NCI-H1048 (cell line): ENCODE measurements around the gene CHPF.
A peak's percentile ranks its signal among the peaks of the same experiment; 100 is the strongest.

ENCODE experiments used
- DNase-seq: peaks from one replicate; lab custom pipeline; 2025; lab: John Stamatoyannopoulos, UW

Gene CHPF

DNA sequence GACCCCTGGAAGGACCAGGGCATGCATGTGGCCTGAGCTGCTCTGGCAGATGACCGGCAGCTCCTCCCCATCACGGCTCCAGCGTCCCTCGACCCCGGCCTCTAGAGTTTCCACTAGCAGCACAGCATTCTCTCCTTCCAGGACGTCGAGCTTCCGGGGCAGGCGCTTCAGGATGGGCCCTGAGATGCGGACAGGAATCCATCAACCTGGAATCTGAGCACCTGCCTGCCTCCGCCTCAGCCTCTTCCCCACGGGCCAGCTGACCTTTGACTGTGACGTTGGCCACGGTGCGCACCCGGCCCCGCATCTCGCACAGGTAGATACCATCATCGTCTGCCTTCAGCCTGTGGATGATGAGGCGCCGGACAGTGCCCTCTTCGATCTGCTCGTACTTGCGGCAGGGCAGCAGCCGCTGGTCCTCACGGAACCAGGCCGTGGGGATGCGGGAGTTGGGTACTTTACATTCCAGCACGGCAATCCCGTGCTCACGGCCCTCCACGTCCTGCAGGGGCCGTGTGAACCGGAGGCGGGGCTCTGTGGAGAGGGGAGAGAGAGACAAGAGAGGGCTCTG, 24.3 kb upstream of the CHPF start:
- no peak for DNase-seq

DNA sequence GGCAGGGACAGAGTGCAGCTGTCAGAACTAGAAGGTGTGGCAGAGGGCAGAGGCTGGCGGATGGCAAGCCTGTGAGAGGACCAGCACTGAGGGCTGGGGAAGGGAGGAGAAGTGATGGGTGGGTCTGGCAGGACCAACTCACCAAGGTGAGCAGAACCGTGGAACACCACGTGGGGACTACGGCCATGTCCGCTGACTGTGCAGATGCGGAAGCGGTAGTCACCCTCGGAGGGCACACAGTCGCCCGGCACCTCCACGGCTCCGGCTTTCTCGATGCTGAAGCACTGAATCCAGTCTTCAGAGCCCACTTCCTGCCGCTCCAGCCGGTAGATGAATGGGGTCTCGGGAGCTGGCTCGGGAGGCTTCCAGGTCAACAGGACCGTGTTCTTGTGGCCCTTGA, 23.5 kb upstream of the CHPF start:
- DNase-seq, result no peak

DNA sequence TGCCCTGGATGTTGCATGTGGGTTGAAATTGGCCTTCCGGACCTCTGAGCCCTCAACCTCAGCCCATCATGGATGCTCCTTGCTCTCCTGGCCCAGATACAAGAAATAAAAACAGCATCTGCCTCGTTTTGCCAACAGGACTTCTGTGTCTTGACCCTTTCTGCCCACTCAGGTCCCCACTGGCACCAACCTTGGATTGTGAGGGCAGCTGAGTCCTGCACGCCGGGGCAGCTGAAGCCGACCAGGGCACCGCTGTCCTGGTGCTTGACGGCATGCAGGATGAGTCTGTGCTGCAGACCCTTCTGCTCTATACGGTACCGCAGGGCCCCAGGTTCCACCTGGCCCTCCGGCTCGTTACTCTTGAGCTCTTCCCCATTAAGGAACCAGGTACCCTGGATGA, 23.0 kb upstream of the CHPF start:
- no peak for DNase-seq

DNA sequence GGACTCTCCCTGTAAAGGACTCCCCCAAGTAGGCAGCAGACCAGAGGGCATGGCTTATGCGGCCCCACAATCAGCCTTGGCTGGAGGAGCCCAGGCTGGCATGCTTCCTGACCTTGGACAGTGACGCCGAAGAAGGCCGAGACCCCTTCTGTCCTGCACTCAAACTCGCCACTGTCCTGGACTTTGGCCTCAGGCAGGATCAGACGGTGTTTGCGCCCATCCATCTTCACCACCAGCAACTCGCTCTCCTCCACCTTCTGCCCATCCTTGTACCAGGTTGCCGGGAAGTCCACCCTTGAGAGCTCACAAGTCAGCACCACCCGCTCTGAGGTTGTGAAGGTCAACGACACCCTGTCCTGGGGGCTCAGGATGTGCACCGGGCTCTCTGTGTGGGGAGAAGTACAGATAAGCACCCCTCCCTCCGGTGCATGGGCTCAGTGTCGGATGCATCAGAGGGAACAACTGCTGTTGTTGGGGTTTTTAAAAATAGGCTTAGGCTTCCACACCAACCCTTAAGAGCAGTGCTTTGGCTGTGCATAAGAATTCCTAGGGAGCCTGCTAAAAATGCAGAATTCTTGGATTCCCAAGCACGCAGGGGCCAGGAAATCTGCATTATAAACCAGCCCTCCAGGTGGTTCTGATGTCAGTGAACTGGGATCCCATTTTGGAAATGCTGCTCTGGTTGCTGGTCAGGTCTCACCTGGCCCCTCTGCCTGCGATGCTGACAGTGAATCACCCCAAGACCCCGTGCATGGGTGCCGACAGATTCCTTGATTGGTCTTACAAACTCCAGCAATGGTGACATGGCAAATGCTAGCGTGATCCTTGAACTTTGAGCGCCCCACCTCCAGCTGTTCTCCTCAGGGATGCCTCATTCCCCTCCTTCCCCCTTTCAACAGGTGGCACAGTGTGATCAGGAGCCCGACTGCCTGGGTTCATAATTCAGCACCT, 21.8 kb upstream of the CHPF start:
- no peak for DNase-seq

DNA sequence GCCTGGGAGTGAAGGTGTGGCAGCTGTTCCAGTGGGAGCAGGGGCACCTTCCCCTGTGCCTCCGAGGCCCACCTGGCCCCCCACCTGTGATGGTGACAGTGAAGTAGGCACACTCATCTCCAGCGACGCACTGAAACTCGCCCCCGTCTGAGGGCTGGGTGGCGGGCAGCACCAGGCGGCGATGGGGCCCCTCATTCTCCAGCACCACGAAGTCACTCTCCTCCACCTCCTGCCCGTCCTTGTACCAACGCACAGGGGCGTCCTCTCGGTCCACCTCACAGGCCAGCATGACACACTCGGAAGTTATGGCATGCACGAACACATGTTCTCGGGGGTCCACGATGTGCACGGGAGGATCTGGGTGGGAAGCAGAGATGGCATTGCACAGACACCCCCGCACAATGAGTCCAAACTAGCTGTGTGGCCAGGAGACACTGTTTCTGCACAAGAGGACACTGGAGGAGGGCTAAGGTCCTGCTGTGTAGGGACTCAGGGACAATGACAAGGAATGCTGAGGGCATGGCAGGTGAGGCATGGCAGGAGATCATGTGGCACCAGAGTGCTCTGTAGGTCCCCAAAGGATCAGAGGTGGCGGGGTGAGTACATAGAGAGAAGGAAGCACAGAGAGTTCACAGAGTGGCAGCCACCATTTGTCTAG, 19.8 kb upstream of the CHPF start:
- DNase-seq, result no peak

DNA sequence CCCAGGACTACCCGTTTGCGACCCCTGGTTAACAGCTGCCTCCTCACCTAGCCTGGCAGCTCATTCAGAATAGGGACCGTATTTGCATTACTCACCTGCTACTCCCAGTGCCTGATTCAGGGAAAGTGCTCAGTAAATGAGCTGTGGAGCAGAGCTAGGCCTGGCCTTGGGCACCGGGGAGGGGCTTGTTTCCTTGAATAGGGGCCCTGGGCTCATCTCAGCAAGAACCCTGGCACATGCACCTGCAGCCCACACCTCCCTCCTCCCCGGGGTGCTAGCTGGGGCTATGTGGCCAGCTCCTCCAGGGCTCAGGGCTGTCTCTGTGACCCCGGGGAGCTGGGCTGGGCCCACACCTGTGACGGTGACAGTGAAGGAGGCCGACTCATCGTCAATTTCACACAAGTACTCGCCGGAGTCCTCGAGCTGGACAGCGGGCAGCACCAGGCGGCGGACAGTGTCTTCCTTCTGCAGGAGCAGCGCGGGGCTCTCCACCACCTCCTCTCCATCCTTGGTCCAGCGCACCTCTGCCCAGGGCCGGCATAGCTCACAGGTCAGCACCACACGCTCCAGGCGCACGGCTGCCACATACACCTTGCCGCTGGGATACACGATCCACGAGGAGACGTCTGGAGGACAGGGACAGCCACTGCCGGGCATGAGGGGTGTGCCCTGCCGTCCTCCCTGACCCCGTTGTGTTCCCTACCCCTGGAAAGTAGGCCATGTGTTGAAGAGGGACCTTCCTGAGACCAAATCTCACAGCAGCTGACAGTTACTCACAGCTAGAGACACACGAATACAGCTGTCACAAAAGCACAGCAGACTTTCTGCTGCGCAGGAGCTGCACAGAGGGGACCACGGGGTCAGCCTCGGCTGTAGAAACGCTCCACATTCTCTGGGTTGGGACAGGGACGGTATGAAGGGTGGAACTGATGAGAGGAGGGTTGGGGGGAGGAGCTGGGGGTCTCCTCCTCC, 18.7 kb upstream of the CHPF start:
- no peak for DNase-seq

DNA sequence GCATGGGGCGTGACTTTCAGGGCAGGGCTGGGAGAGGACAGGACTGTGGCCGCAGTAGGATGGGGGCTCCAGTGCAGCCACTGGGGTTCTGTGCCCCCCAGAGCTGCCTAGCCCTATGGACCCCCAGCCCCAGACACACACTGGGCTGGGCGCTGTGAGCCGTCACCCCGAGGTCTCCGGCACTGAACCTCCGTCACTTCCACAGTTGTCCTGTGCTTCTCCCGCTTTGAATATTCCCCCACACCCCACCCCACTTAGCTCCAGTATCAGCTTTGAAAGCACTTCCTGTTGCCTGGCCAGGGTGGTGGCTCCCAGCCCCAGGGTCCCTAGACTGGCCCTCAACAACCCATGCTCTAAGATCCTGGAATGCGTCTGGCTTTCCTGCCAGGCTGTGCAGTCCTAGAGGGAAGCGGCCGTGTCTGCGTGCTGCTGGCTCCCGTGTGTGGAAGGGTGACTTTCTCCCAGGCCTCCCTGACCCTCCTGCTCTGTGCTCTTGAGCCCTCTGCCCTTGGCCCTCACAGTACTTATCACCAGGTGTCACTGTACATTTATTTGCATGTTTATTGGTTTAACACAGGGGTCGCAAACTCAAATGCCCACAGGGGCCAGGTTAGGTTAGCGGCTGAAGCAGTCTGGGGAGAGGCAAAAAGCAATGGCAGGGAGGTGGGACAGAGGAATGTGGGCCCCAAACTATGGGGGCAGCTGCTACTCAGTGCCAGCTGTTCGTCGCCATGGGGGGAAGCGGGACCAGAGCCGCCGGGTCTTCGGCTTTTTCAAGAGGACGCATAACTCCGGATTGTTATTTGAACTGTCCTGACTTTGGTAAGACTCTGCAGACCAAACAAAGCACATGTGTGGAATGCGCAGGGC, 17.8 kb upstream of the CHPF start:
- no peak for DNase-seq

DNA sequence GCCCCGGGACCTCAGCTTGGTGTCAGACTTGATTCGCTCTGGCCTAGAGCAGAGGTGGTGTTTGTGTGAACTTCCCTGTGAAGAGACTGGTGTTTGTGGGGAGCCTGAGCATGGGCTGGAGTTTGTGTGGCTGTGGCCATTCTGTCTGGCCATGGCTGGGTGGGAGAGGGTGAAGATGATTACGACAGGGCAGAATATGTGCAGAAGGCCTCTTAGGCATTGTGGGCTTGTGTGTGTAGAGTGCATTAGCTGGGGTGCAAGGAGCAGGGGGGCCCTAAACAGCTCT, 17.2 kb upstream of the CHPF start:
- no peak for DNase-seq

DNA sequence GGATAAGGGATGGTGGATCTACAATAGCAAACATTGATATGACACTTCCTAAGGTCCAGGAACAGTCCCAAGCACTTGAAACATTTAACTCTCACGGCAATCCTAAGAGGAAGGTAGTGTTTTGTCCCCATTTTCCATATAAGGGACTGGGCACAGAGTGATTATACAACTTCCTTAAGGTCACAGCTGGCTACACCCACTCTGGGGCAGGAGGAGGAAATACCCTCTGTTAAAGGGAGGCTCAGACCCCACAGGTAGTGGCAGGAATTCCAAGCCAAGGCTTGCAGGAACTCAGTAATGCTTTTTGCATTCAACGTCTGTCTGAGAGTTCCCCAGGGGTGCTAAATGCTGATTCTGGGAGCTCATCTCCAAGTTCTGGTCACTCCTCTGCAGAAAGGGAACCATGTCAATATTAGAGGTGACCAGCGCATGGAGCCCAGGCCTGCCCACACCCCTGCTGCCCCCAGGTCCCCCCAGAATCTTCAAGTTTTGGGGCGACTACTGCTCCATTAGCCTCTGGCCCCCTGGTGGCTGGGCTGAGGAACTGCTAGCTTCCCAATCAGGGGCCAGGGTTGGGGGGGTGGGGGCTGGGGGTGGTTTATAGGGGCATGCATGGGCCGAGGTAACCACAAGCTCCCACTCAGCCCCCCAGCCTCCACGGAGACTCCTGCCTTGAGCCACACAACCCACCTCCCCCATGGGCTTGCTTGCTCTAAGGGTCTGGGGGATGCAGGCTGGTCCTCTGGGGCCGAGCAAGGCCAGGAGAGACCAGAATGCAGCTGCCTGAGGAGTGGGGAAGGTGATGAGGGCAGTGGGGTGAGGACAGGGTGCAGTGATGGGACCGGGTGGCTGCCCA, 16.7 kb upstream of the CHPF start:
- no peak for DNase-seq

DNA sequence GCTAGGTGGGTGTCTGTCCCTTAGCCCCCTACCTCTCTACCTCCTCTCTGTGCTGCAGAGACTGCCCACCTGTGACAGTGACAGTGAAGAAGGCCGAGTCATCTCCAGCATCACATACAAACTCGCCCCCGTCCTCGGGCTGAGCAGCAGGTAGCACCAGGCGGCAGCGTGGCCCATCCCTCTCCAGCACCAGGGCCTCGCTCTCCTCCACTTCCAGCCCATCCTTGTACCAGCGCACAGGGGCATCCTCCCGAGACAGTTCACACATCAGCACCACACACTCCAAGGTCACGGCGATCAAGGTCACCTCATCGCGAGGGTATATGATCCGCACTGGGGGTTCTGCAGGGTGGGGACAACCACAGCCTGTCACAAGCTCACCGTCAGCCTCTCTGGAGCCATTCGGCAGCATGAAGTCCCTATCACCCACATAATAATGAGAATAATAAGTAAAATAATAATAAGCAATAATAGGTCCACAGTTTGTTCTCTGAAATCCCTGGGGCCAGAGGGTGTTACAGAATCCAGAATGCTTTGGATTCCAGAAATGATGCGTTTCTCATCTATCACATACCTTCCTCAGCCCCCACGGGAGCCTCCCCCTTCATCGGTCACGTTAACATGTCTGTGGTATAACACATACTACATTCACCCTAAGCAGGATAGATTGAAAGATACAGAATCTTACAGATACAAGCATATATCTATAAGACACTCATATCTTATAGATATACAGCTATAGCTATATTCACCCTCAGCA, 15.7 kb upstream of the CHPF start:
- no peak for DNase-seq

DNA sequence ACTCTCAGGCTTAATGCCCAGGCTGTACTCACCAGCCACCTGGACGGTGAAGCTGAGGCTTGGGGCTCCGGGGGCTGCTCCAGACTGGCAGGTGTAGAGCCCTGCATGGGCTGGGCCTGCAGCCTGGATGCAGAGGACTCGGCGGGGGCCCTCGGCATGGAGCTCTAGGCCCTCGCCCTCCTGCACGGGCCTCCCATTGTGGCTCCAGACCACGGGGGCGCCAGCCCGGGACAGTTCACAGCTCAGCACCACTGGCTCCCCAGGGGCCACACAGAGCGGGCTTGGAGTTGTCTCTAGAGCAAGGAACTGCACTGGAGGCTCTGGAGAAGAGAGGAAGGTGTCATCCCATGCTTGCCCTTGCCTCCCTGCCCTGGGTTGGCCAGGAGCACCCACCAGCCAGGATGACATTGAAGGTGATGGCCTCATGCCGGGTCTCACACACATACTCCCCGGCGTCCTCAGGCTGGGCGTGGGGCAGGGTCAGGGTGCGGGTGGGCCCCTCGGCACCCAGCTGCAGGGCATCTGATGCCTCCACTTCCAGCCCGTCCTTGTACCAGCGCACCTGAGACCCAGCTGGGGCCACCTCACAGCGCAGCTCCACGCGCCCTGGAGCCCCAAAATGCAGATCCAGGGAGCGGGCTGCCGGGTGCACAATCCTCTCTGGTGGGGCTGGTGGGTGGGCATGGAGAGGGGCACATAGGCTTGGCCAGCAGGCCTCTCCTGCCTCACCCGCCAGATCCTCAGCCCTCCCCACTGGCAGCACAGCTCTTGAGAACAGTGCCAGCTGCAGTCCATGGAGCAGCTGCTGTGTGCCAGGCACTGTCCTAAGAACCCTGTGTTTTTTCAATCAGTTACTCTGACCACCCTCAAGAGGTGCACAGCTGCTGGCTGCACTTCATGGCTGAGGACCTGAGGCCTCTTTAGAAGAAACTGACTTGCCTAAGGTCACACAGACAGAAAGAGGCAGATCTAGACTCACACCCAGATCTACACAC, 14.5 kb upstream of the CHPF start:
- no peak for DNase-seq

DNA sequence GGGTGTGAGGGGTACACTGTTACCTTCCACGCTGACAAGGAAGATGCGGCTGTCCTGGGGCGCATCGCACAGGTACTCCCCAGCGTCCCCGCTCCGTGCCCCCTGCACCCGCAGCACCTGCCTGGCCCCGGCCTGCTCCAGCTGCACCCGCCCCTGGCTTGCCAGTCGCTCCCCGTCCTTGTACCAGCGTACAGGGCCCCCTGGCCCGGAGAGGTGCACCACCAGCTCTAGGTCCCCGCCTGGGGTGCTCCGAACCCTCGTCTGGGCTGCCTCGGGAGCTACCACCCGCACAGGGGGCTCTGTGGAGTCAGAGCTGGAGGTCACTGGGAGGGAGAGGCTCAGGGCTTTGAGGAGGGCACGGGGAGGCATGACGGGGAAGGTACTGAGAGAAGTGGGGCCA, 13.7 kb upstream of the CHPF start:
- no peak for DNase-seq

DNA sequence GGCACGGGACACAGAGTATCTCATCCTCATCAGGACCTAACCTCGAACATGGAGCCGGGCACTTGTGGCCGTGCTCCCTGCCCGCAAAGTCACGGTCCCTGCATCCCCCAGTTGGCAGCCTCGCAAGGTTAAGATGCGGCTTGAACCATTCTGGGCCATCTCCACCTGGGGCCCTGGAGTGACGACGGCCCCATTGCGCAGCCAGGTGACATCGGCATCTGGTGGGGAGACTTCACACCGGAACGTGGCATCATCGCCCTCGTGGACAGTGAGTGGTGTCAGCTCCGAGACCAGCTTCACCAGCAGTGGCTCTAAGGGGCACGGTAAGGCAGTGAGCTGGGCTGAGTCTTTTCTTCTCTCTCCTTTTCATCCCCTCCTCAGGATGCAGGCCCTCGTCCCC, 12.8 kb upstream of the CHPF start:
- DNase-seq, result no peak

DNA sequence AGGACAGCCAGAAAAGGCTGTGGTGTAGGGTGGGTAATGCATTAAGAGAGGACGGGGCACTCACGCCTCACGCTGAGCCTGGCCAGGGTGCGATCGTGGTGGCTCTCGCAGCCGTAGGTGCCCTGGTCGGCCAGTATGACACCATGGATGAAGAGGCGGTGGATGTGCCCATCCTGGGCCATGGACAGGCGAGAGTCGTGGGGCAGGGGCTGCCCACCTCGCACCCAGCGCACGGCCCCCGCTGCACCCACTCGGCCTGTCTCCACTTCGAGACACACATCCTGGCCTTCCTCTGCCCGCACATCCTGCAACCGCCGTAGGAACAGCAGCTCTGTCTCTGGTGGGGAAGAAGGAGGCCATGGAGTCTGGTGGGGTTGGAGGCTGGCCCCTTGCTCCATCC, 12.3 kb upstream of the CHPF start:
- DNase-seq, result no peak

DNA sequence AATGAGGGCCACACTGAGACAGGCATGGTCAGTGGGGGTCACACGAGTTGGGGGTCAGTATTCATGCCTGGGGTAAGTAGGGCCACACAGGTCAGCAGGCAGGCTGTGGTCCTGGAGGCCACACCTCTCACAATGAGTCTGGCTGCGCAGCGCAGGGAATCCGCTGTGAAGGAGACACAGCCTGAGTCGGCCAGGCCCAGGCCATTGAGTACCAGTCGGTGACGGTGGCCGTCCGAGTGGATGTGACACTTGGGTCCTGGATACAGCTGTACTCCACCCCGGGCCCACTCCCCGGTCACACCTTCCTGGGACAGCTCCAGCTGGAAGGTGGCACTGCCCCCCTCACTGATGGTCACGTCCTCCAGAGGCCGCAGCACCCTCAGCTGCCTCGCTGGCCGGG, 10.7 kb upstream of the CHPF start:
- no peak for DNase-seq

DNA sequence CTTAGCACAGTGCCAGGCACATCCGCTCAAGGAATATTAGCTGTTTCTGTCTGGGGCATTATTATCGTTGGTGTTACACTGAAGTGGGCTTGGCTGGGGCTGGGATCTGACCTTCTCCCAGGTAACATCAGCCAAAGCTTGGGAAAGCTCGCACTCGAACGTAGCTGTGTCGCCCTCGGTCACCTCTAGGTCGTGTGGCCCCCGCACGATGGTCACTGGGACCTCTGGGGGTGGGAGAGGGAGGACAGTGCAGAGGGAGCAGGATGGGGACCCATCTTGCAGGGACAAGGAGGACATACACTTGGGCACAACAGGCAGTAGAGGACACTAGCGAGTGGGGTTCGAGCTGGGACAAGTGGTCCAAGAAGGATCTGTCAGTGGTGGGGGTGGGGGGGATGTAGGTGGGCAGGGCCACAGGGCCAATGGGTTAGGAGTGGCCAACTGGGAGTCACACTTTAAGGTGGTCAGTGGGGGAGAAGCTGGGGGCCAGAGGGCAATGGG, 9.9 kb upstream of the CHPF start:
- DNase-seq, result no peak

DNA sequence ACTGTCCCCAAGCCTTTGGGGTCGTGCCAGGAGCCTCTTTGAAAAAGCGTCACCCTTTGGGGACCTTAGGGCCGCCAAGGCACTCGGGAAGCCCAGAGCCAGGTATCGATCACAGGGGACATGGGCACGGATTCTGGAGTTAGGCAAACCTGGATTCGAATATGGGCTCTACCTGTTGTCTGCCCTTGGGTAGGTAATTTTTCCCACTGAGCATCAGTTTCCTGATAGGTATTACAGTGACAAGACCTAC, 9.5 kb upstream of the CHPF start:
- no peak for DNase-seq

DNA sequence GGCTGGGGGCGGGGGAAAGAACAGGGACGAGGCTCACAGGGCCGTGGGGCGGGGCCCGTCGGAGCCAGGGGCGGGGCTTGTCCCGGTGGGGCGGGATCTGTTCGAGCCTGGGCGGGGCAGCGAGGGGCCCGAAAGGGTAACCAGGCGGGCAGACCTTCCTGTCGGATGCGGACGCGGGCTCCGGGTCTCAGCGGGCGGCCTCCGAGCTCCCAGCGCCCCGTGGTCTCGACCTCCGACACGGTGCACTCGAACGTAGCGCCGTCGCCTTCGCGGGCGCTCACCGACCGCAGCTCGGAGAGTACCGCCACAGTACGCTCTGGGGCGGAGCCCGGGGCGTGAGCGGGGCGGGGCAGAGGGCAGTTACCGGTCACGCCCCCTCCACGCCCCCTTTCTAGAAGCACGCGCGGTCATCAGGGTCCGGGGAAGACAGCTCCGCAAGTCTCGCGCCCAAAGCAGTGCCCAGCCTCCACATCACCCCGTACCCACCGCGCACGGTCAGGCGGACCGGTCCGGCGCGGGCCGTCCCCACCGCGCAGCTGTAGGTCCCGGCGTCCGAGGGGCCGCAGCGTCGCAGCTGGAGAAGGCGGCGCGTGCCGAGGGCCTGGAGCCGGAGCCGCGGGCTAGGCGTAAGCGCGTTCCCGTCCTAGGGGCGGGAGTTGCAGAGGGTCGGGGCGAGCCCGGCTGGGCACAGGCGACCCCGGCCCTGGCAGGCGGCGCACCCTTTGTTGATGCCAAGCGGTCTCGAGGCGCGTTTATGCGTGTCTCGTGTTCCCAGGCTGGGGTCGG, 9.0 kb upstream of the CHPF start:
- DNase-seq, result peak; percentile 52
